K562 (cell line): ENCODE results near the gene RCE1. TPM values are rescaled to one million over a fixed set of nuclear protein-coding genes. Genes with fewer than 3 reads are reported as not detected.

Experiments used
- ATAC-seq: fragments of 200-7000 bp; cut with Tn5 transposase; 3 replicates; pipeline ENCODE4 v1.9.1; 2020; ENCODE audit warnings: moderate library complexity
- BruUV-seq: library from RNA; stranded (reverse); fragments of 400-500 nt; replicated peaks from 2 replicates; lab custom pipeline; 2021; lab: Mats Ljungman, UMichigan
- CTCF ChIA-PET: fragments of 300-600 bp; formaldehyde crosslinking; extraction: SDS; loops from one replicate; lab custom pipeline; 2021; ENCODE audit warnings: low intra/inter-chr PET ratio; lab: Yijun Ruan, JAX
- POLR2A ChIA-PET: fragments of 300-600, 350-650 bp; sonication (Branson Sonifier 250); formaldehyde crosslinking; extraction: SDS; loops from one replicate; lab custom pipeline; 2021; ENCODE audit warnings: antibody characterized with exemption, inconsistent platforms; lab: Yijun Ruan, JAX
- DNase-seq, 4 experiments: peaks; one replicate each; pipeline versions ENCODE4 v3.0.0 to v3.0.0-alpha.2; 2011 to 2018; ENCODE audit warnings: low spot score in 3 of 4, mixed read lengths in 3 of 4; ENCODE audit errors: extremely low read depth in 1 of 4
- FAIRE-seq: peaks from 2 replicates; lab custom pipeline; 2011; peaks lifted over from hg19 to GRCh38; lab: Jason Lieb, UNC
- H2AFZ ChIP-seq: 2 replicates; pipeline ENCODE4 v1.6.0; 2011; ENCODE audit warnings: low read depth, low read length, control low read depth, inconsistent platforms
- H3K27ac ChIP-seq: fragments of 200-600 bp; 3 replicates; pipeline ENCODE4 v1.8.0; 2011; ENCODE audit warnings: low read depth, mild to moderate bottlenecking, control low read depth, inconsistent platforms, low read length, moderate library complexity, mixed read lengths; ENCODE audit errors: extremely low read depth
- H3K27me3 ChIP-seq, 2 experiments: fragments of 300-600 bp in 1 of 2; 2 replicates in 1 of 2; 3 replicates in 1 of 2; pipeline versions ENCODE4 v1.6.0 to v1.8.0; 2011; ENCODE audit warnings: inconsistent platforms in 2 of 2, low read length in 2 of 2, mild to moderate bottlenecking in 1 of 2, mixed read lengths in 1 of 2, moderate library complexity in 1 of 2; ENCODE audit not compliant: control insufficient read depth in 2 of 2, insufficient read depth in 2 of 2
- H3K36me3 ChIP-seq: fragments of 300-600 bp; 3 replicates; pipeline ENCODE4 v1.8.0; 2011; ENCODE audit warnings: mild to moderate bottlenecking, low read length, inconsistent platforms; ENCODE audit not compliant: control insufficient read depth, insufficient read depth
- H3K4me1 ChIP-seq, 2 experiments: fragments of 200-600 bp in 1 of 2; replicated peaks in 1 of 2; 2 replicates in 1 of 2; 3 replicates in 1 of 2; pipeline versions ENCODE4 v1.5.1 to v1.8.0; 2011; ENCODE audit warnings: inconsistent platforms in 2 of 2, low read length in 2 of 2, mild to moderate bottlenecking in 1 of 2, mixed read lengths in 1 of 2, moderate library complexity in 1 of 2; ENCODE audit not compliant: control insufficient read depth in 2 of 2, insufficient read depth in 2 of 2
- H3K4me2 ChIP-seq: 2 replicates; pipeline ENCODE4 v1.6.1; 2011; ENCODE audit warnings: low read length, control low read depth, inconsistent platforms, mixed read lengths; ENCODE audit not compliant: insufficient read depth
- H3K4me3 ChIP-seq: fragments of 200-600 bp; sonication (generic), shearing (Covaris generic); 2 replicates; pipeline ENCODE4 v1.5.1; 2016; ENCODE audit warnings: control low read depth, inconsistent platforms
- H3K79me2 ChIP-seq: fragments of 200-600 bp; 3 replicates; pipeline ENCODE4 v1.8.0; 2011; ENCODE audit warnings: low read length, inconsistent platforms; ENCODE audit not compliant: control insufficient read depth, insufficient read depth
- H3K9ac ChIP-seq, 2 experiments: 2 replicates each; pipeline versions ENCODE4 v1.6.0 to v1.6.1; 2011; ENCODE audit warnings: low read depth in 2 of 2, low read length in 2 of 2, control low read depth in 1 of 2, inconsistent platforms in 1 of 2, mild to moderate bottlenecking in 1 of 2, mixed read lengths in 1 of 2; ENCODE audit not compliant: insufficient read depth in 1 of 2
- H3K9me1 ChIP-seq: one replicate; pipeline ENCODE4 v1.6.0; 2011; ENCODE audit warnings: inconsistent platforms, mild to moderate bottlenecking, low read length, moderate library complexity; ENCODE audit not compliant: control insufficient read depth, insufficient read depth
- H3K9me3 ChIP-seq: replicated peaks from 2 replicates; pipeline ENCODE4 v1.5.1; 2011; ENCODE audit warnings: low read depth, low read length, inconsistent platforms; ENCODE audit not compliant: control insufficient read depth, insufficient read depth
- H4K20me1 ChIP-seq: replicated peaks from 2 replicates; pipeline ENCODE4 v1.6.1; 2011; ENCODE audit warnings: low read length, inconsistent platforms, mixed read lengths; ENCODE audit not compliant: control insufficient read depth, insufficient read depth
- EP300 ChIP-seq: IDR thresholded peaks from 2 replicates; pipeline ENCODE4 v1.6.1; 2012; ENCODE audit warnings: low read length, improper control_type of control experiment
- RFX7 ChIP-seq: fragments of 250-450 bp; sonication (Bioruptor Pico); IDR thresholded peaks from 2 replicates; pipeline ENCODE4 v1.5.1; 2021; ENCODE audit warnings: mild to moderate bottlenecking
- ZBTB33 ChIP-seq: sonication (generic); formaldehyde crosslinking; IDR thresholded peaks from 2 replicates; pipeline ENCODE4 v1.8.1; 2023; ENCODE audit warnings: mild to moderate bottlenecking, missing genetic modification reagents
- WGBS: fragments of 100-300 bp; shearing (Covaris generic); methylation state at CpG from one replicate; pipeline ENCODE4 v1.1.6; 2016; ENCODE audit warnings: low coverage, mixed read lengths; ENCODE audit not compliant: insufficient coverage; ENCODE audit errors: missing lambda C conversion rate; 5-methylcytosine and 5-hydroxymethylcytosine counted together
- in situ Hi-C: fragments of 300-500 bp; cut with MboI; formaldehyde crosslinking; loops from 4 replicates; pipeline ENCODE4 v1.15.0; 2018; ENCODE audit warnings: inconsistent platforms, mixed read lengths
- intact Hi-C: fragments of 100-400 bp; cut with micrococcal nuclease; formaldehyde crosslinking; loops from 2 replicates; pipeline ENCODE4 v1.14.2; 2022
- polyA plus RNA-seq, 8 experiments: library from polyadenylated mRNA; depleted of rRNA in 4 of 8; stranded (reverse) in 5 of 8; unstranded in 3 of 8; fragments of >200 nt; fragmentation: Nextera tagmentation in 2 of 8; fragmentation: Illumina TruSeq in 1 of 8; extraction: Ambion mirVana in 2 of 8; extraction: Trizol in 1 of 8; gene quantifications; 2 replicates each; pipeline versions ENCODE4 v1.2.1 to v1.2.3, GENCODE V29; 2011 to 2014; ENCODE audit warnings: inconsistent platforms in 1 of 8, missing spikeins in 1 of 8
- total RNA-seq, 7 experiments: library from RNA; depleted of rRNA in 6 of 7; stranded (reverse); fragments of >200 nt in 6 of 7; fragmentation: Illumina TruSeq in 2 of 7; extraction: Trizol in 2 of 7; gene quantifications; 2 replicates each; pipeline versions ENCODE4 v1.2.1 to v1.2.3, GENCODE V29; 2011 to 2021; ENCODE audit warnings: low replicate concordance in 1 of 7

RCE1 gene
- total and polyA plus RNA-seq, 9 of the 15 experiments (the other 6 are each of a cell fraction or from before 2014, with no cell fraction given), result 0.75 to 41.5 (median 15.1) TPM

DNA sequence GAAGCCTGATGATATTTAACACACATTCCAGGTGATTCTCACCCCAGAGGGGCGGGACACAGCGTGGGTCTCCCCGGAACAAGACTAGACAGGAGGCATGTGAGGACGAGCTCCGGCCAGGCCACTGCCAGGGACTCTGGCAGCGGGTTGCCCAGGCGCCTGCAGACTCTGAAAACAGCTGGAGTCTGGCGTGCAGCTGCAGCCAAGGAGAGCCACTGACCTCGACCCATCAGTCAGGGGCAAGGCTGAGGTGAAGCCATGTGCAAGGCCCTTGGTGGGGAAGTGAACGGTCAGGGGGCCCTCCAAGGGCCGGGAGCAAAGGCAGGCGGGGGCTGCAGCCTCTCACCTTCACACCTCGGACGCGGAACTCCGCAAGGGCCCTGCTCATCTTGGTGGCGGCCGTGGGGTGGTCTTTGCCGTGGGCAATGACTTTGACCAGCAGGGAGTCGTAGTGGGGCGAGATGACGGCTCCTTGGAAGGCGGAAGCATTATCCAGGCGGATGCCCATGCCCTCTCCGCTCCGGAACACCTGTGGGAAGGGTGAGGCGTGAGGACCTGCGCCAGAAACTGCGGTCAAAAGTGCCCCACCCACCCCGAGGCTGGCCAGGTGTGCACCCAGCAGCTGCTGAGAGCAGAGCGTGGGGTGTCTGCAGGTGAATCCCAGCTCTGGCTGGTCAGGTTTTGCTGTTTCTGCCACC lies 20.3 kb downstream of the RCE1 start:
- intact Hi-C loops, result no loop called here
- Histone ChIP-seq H3K4me1 (peaks cover 4 to 75% of the 10 kb centered on the region in 2 experiments; a peak in 4 of 5 replicates), H3K9me3 (no peaks in the 10 kb centered on the region), H2AFZ (no peak overlapping the region), H3K4me2 (no peak overlapping the region), H3K4me3 (no peak overlapping the region), H4K20me1 (0 out of 2 replicates have a peak, but pooled peaks cover 3% of the 10 kb centered on the region), H3K27ac (no peak overlapping the region), H3K79me2 (peaks cover under 1% of the 10 kb centered on the region; the same call in 2 of the 3 replicates), H3K9ac (peak overlapping the region in 1 of 2 experiments; percentile 28; a peak in 1 of 4 replicates), H3K27me3 (no peaks in the 10 kb centered on the region), H3K9me1 (no peaks in the 10 kb centered on the region)
- no peak for DNase-seq
- ChIA-PET CTCF (no interaction called here), POLR2A (interaction anchor here (0.5 kb wide), 1 partner anchor 12 kb away, joined by 3 read pairs; no protein-coding TSS in a partner anchor)
- ATAC-seq, result no peak
- in situ Hi-C loops, result no loop called here
- BruUV-seq, result no TSS peak
- FAIRE-seq, result no peak
- no peak for TF ChIP-seq EP300
- TF ChIP-seq ZBTB33, result 0 out of 2 replicates have a peak, but pooled peaks have one; percentile 16
- no peak for TF ChIP-seq RFX7 (CRISPR knock-in tag)
- TF ChIP-seq, all 486 proteins: peak for 1
- 88% methylated on average over 27 of the region's 31 CpGs for whole genome bisulfite sequencing
- peaks cover 27% of the 10 kb centered on the region; the same call in 1 of the 3 replicates for H3K36me3 ChIP-seq
